ENCODE data around the gene TRIM71.

DNA sequence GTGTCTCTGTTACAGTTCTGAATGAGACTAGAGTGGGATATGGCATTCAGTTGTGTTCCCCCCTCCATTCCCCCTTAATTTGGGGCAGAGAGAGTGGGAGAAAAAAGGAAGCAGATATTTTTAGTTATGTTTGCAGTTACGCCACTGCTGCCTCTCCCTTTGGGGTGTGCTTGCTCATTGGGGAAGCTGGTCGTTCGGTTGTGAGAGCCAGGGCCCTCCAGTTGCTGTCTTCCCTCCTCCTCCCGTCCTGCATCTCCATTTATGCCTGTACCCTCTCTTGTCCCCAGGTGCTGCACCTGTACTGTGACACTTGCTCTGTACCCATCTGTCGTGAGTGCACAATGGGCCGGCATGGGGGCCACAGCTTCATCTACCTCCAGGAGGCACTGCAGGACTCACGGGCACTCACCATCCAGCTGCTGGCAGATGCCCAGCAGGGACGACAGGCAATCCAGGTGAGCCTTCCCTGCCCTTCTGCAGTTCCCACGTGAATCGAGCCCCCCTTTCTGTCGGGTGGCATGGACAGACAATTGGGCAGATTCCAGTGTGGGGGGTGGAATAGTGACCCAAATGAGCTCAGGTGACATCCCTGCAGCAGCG is 55.8 kb downstream of the TRIM71 start:
- TF ChIP-seq EZH2 (IDR thresholded peaks at IDR 0.05; ENCODE audit: borderline replicate concordance) (no peak), CTCF (IDR thresholded peaks at IDR 0.05; ENCODE audit: poor library complexity) (no peak), EZH2phosphoT487 (IDR thresholded peaks at IDR 0.05; ENCODE audit: low read depth, severe bottlenecking, unreplicated experiment) (no peak)
